Stimulated activated CD8-positive, alpha-beta memory T cell treated with anti-CD3 and anti-CD28 coated beads, Interleukin-7, amount 100 ng/mL, for 48 hours (primary cell): ENCODE results near the gene PLCXD1.
"Not testable (repeated sequence)": the region's sequence is repeated elsewhere in the genome, so short reads cannot be mapped to it uniquely, and the experiment has no call there.

Experiments used
- DNase-seq, 2 donors: peaks; one replicate each; pipeline ENCODE4 v3.0.0-alpha.2; 2020; ENCODE audit warnings: low read depth in 1 of 2; ENCODE audit errors: extremely low read depth in 1 of 2

PLCXD1 gene

DNA sequence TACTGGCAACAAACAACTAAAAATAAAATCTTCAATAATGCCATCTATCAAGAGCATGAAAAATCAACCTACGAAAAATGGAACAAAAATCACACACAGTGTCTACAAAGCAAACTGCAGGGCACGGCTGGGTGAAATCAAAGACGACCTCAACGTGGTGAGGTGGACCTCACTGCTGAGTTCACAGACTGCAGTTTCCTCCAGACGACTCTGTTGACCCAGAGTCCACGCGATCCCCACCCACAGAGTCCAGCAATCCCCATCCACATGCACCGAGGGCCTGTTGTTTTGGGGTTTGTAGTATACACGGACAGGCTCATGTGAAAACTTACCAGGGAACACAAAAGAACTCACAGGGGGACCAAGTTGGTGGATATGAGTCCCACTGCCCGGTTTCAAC, 68.5 kb downstream of the PLCXD1 start:
- no peak for DNase-seq

DNA sequence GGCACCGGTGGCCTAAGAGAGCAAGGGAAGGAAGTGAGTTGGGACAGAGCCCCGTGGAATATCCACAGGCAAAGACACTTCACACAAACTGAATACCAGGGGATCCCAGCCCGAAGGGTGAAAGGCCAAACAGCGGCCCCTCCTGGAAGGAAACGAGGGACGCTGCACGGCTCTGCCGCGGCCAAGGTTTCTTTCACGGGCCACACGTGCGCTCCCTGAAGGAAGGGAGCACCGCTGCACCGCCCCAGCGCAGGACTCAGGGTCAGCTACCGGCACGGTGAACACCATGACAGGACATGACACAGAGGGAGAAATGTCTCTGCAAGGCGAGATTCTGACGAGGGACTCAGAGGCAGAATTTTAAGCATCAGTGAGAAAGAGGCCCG, 69.0 kb downstream of the PLCXD1 start:
- no peak for DNase-seq

DNA sequence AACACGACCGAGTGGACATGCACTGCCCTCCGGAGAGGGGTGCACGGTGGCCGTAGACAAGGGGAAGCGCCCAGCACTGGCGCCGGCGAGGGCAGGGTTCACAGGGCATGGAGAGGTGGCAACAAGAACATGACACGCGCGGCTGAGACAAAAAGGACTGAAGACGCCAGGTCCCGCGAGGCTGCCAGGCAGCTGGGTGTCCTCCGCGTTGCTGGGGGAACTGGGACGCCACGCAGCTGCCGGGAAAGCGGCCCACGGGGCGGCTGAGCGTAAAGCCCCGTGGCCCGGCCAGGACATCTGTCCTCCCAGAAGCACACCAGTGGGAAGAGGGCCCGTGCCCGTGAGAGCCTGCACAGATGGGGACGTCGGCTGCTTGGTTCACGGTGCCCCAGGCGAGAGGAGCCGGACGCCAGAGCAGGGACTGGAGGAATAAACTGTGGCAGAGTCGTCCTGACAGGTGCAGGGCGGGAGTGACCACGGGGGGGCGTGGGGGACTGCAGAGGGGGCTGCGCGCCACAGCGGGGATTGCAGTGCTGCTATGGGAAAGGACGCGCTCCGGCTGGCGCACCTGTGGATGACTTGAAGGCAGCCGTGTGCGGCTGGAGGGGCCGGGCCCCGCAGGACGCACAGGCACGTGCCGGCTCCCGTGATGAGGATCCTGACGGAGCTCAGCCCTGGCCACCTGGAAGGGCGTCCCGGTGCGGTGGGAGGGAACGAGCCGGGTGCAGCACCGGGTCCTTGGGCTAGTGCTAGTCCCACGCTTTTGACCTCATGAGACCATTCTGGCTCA, 69.5 kb downstream of the PLCXD1 start:
- no peak for DNase-seq

DNA sequence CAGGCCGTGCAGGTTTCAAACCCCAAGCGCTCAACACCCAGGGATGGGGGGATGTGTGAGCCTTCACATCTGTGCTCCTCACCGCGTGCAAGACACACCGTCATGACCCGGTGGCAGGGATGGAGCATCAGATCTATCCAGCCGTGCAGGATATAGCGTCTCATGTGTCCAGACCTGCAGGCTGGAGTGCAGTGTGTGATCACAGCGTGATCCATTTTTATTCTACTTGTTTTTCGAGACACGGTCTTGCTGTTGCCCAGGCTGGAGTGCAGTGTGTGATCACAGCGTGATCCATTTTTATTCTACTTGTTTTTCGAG, 70.1 kb downstream of the PLCXD1 start:
- DNase-seq: not testable (repeated sequence)

DNA sequence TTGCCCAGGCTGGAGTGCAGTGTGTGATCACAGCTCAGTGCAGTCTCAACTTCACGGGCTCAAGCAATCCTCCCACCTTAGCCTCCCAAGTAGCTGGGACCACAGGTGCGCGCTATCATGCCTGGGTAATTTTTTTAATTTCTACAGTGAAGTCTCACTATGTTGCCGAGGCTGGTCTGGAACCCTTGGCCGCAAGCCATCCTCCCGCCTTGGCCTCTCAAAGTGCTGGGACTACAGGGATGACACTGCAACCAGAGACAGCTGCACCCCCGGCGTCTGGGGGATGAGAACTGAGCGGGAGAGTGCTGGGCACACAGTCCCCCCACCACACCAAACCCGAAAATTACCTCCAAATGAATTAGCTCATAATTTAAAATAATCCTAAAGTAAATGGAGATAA, 70.6 kb downstream of the PLCXD1 start:
- no peak for DNase-seq

DNA sequence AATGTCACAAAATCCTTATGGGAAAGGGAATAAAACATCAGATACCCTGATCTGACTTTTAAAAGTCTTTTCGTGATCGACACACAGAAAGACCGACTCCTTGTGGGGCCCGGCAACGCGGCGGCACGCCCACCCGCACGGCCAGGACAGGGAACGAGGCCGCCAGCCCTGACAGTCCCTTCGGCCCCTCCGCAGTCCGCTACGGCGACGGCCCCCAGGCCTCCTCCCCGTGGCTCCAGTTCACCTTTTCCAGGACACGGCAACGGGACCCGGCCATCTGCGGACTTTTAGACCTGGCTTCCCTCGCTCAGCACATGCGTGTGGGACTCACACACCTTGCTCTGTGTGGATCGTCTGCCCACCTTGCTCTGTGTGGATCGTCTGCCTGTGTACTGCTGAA, 71.0 kb downstream of the PLCXD1 start:
- no peak for DNase-seq

DNA sequence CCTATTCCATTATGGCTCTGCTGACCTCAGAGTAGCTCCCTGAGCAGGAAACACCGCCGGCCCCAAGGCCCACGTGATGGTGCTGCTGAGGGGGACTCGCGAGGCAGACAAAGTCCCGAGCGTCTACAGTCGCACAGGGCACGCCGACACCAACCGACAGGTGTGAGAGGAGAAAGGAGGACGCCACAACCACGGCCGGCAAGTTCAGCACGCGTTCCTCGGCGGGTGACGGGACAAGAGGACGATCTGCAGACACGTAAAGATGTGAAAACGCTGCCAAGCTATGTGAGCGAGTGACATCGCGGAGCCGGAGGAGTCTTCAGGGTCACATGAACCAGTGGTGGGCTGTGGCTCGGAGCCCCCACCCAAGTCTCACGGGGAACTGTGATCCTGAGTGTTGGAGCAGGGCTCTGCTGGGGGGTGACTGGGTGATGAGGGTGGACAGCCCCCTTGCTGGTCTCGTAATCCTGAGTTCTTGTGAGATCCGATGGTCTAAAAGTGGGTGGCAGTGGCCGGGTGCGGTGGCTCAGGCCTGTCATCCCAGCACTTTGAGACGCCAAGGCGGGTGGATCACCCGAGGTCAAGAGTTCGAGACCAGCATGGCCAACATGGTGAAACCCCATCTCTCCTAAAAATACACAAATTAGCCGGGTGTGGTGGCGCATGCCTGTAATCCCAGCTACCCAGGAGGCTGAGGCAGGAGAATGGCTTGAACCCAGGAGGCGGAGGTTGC, 71.6 kb downstream of the PLCXD1 start:
- DNase-seq: no peak
